Stimulated activated CD8-positive, alpha-beta memory T cell treated with anti-CD3 and anti-CD28 coated beads, Interleukin-7, amount 100 ng/mL, for 4 hours (primary cell): Measurements from ENCODE around the gene EGR4.
"Not testable (repeated sequence)": the region's sequence is repeated elsewhere in the genome, so short reads cannot be mapped to it uniquely, and the experiment has no call there.

ENCODE experiments used
- DNase-seq, 2 donors: peaks; one replicate each; pipeline ENCODE4 v3.0.0-alpha.2; 2020; ENCODE audit warnings: low read depth in 2 of 2

EGR4 gene

GRCh38 chr2:73263540-73264331, 29.6 kb downstream of the EGR4 start:
- no peak for DNase-seq

- not testable (repeated sequence) for DNase-seq
Observed at GRCh38 chr2:73262691-73263429, 30.5 kb downstream of the EGR4 start.

- no peak for DNase-seq
Observed at GRCh38 chr2:73262108-73262651, 31.2 kb downstream of the EGR4 start.

- DNase-seq: no peak
Observed at GRCh38 chr2:73260338-73260984, 32.9 kb downstream of the EGR4 start.

GRCh38 chr2:73259704-73260337, 33.5 kb downstream of the EGR4 start:
- DNase-seq: no peak

GRCh38 chr2:73259276-73259675, 34.1 kb downstream of the EGR4 start:
- DNase-seq: no peak

GRCh38 chr2:73258913-73259215, 34.5 kb downstream of the EGR4 start:
- no peak for DNase-seq

- no peak for DNase-seq
Observed at GRCh38 chr2:73258186-73258912, 35.0 kb downstream of the EGR4 start.

GRCh38 chr2:73257425-73258125, 35.8 kb downstream of the EGR4 start:
- DNase-seq: no peak

GRCh38 chr2:73257021-73257420, 36.3 kb downstream of the EGR4 start:
- DNase-seq: no peak

- DNase-seq: no peak
Observed at GRCh38 chr2:73256618-73256922, 36.8 kb downstream of the EGR4 start.

GRCh38 chr2:73255907-73256617, 37.3 kb downstream of the EGR4 start:
- no peak for DNase-seq

- DNase-seq: no peak
Observed at GRCh38 chr2:73255007-73255644, 38.2 kb downstream of the EGR4 start.

- DNase-seq: no peak
Observed at GRCh38 chr2:73254343-73255006, 38.9 kb downstream of the EGR4 start.

GRCh38 chr2:73253901-73254300, 39.4 kb downstream of the EGR4 start:
- no peak for DNase-seq

- no peak for DNase-seq
Observed at GRCh38 chr2:73253400-73253799, 39.9 kb downstream of the EGR4 start.

GRCh38 chr2:73252238-73253027, 40.9 kb downstream of the EGR4 start:
- no peak for DNase-seq
